Medulla oblongata (tissue), 1 donor: ENCODE results near the gene PRR15L.
"Not testable (repeated sequence)": the region's sequence is repeated elsewhere in the genome, so short reads cannot be mapped to it uniquely, and the experiment has no call there.

Experiments used
- DNase-seq: peaks from one replicate; pipeline ENCODE4 v3.0.0-alpha.2; 2015; ENCODE audit errors: extremely low spot score

Gene PRR15L

GRCh38 chr17:47957591-47958490 lies at the start of gene PRR15L:
TSS of gene PRR15L (minus strand) at chr17:47957883. CDS start at chr17:47953234, 4,649 bp downstream.
- no peak for DNase-seq

GRCh38 chr17:48006936-48007709 lies 49.4 kb upstream of the PRR15L start:
- no peak for DNase-seq

GRCh38 chr17:48004983-48005382 lies 47.3 kb upstream of the PRR15L start:
- DNase-seq: no peak

GRCh38 chr17:48003417-48004151 lies 45.9 kb upstream of the PRR15L start:
- DNase-seq: no peak

GRCh38 chr17:48002916-48003416 lies 45.3 kb upstream of the PRR15L start:
- DNase-seq: no peak

- peak; percentile 65 for DNase-seq
These were observed 44.7 kb upstream of the PRR15L start for GRCh38 chr17:48002266-48002915.

- not testable (repeated sequence) for DNase-seq
These were observed 44.0 kb upstream of the PRR15L start for GRCh38 chr17:48001657-48002056.

- peak; percentile 60 for DNase-seq
These were observed 43.5 kb upstream of the PRR15L start for GRCh38 chr17:48001197-48001596.

GRCh38 chr17:47999582-47999981 lies 41.9 kb upstream of the PRR15L start:
- no peak for DNase-seq

GRCh38 chr17:47998044-47998443 lies 40.4 kb upstream of the PRR15L start:
- DNase-seq: no peak

- DNase-seq: no peak
These were observed 39.9 kb upstream of the PRR15L start for GRCh38 chr17:47997586-47997985.

- DNase-seq: no peak
These were observed 38.5 kb upstream of the PRR15L start for GRCh38 chr17:47996201-47996600.

GRCh38 chr17:47995241-47995935 lies 37.7 kb upstream of the PRR15L start:
- DNase-seq: no peak

GRCh38 chr17:47994724-47995123 lies 37.0 kb upstream of the PRR15L start:
- no peak for DNase-seq

GRCh38 chr17:47993964-47994363 lies 36.3 kb upstream of the PRR15L start:
- DNase-seq: no peak

GRCh38 chr17:47993031-47993564 lies 35.4 kb upstream of the PRR15L start:
- DNase-seq: no peak

GRCh38 chr17:47992216-47992615 lies 34.5 kb upstream of the PRR15L start:
- DNase-seq: no peak

- no peak for DNase-seq
These were observed 33.5 kb upstream of the PRR15L start for GRCh38 chr17:47990962-47991731.

- no peak for DNase-seq
These were observed 32.0 kb upstream of the PRR15L start for GRCh38 chr17:47989700-47990099.

- DNase-seq: no peak
These were observed 31.5 kb upstream of the PRR15L start for GRCh38 chr17:47989159-47989558.
